ENCODE results near the gene EIF2AK2.
"Not testable (repeated sequence)": the region's sequence is repeated elsewhere in the genome, so short reads cannot be mapped to it uniquely, and the experiment has no call there.

The EIF2AK2 gene

GRCh38 chr2:37156857-37157714 is at the start of gene EIF2AK2:
Gene EIF2AK2, minus strand, starts transcription at chr2:37156980. Its CDS starts 9,174 bp downstream, at chr2:37147806.
- peak; percentile 85 for DNase-seq

- no peak for DNase-seq
Observed at GRCh38 chr2:37205689-37206341, 49.0 kb upstream of the EIF2AK2 start.

GRCh38 chr2:37205071-37205661 is 48.4 kb upstream of the EIF2AK2 start:
- not testable (repeated sequence) for DNase-seq

- DNase-seq = no peak
Observed at GRCh38 chr2:37203708-37204107, 46.9 kb upstream of the EIF2AK2 start.

GRCh38 chr2:37201766-37202165 is 45.0 kb upstream of the EIF2AK2 start:
- DNase-seq = no peak

GRCh38 chr2:37201208-37201607 is 44.4 kb upstream of the EIF2AK2 start:
- no peak for DNase-seq

GRCh38 chr2:37198681-37199065 is 41.9 kb upstream of the EIF2AK2 start:
- DNase-seq = no peak

GRCh38 chr2:37196320-37197195 is 39.8 kb upstream of the EIF2AK2 start, which contains the start of gene CEBPZOS:
Gene CEBPZOS, plus strand, starts transcription at chr2:37196496. Its CDS starts 3,209 bp downstream, at chr2:37199705.
- DNase-seq = peak; percentile 91

- DNase-seq = not testable (repeated sequence)
Observed at GRCh38 chr2:37195862-37196319, 39.1 kb upstream of the EIF2AK2 start.

- DNase-seq = no peak
Observed at GRCh38 chr2:37192551-37192950, 35.8 kb upstream of the EIF2AK2 start.

- DNase-seq = no peak
Observed at GRCh38 chr2:37191747-37192146, 35.0 kb upstream of the EIF2AK2 start.

GRCh38 chr2:37191253-37191652 is 34.5 kb upstream of the EIF2AK2 start:
- no peak for DNase-seq

- no peak for DNase-seq
Observed at GRCh38 chr2:37190290-37190689, 33.5 kb upstream of the EIF2AK2 start.

GRCh38 chr2:37189452-37190153 is 32.8 kb upstream of the EIF2AK2 start:
- no peak for DNase-seq

GRCh38 chr2:37188570-37188969 is 31.8 kb upstream of the EIF2AK2 start, which contains the start of gene SULT6B1:
Gene SULT6B1, minus strand, starts transcription at chr2:37188670. Its CDS starts 30 bp downstream, at chr2:37188640.
- no peak for DNase-seq

GRCh38 chr2:37181726-37182684 is 25.2 kb upstream of the EIF2AK2 start:
- no peak for DNase-seq

- no peak for DNase-seq
Observed at GRCh38 chr2:37180640-37181039, 23.9 kb upstream of the EIF2AK2 start.

- DNase-seq = no peak
Observed at GRCh38 chr2:37180006-37180639, 23.3 kb upstream of the EIF2AK2 start.

GRCh38 chr2:37173741-37174140 is 17.0 kb upstream of the EIF2AK2 start:
- no peak for DNase-seq

- no peak for DNase-seq
Observed at GRCh38 chr2:37171624-37171950, 14.8 kb upstream of the EIF2AK2 start.

All from CD4-positive, alpha-beta T cell treated with Interleukin-17A for 4 hours (primary cell).